Esophagus (tissue), 2 donors: ENCODE results near the gene PDCD10. TPM values are rescaled to one million over a fixed set of nuclear protein-coding genes. Genes with fewer than 3 reads are reported as not detected.

Source experiments
- H3K27ac ChIP-seq, 2 donors: one replicate each; pipeline ENCODE4 v1.5.1; 2013; ENCODE audit warnings: low read depth in 2 of 2, mild to moderate bottlenecking in 2 of 2, inconsistent platforms in 1 of 2, low read length in 1 of 2, moderate library complexity in 1 of 2
- H3K27me3 ChIP-seq, 2 donors: one replicate each; pipeline ENCODE4 v1.6.1; 2013; ENCODE audit warnings: low read length in 2 of 2, control low read depth in 1 of 2, mild to moderate bottlenecking in 1 of 2; ENCODE audit not compliant: insufficient read depth in 2 of 2, control insufficient read depth in 1 of 2
- H3K36me3 ChIP-seq, 2 donors: one replicate each; pipeline ENCODE4 v1.6.1; 2013; ENCODE audit warnings: low read length in 1 of 2; ENCODE audit not compliant: control insufficient read depth in 2 of 2, insufficient read depth in 2 of 2
- H3K4me1 ChIP-seq, 2 donors: one replicate each; pipeline ENCODE4 v1.6.1; 2013; ENCODE audit warnings: low read length in 1 of 2; ENCODE audit not compliant: control insufficient read depth in 2 of 2, insufficient read depth in 2 of 2
- H3K4me3 ChIP-seq, 2 donors: one replicate each; pipeline ENCODE4 v1.5.1; 2013; ENCODE audit warnings: low read length in 2 of 2, mild to moderate bottlenecking in 2 of 2, low read depth in 1 of 2, moderate library complexity in 1 of 2
- H3K9me3 ChIP-seq, 2 donors: one replicate each; pipeline ENCODE4 v1.6.1; 2013; ENCODE audit warnings: mild to moderate bottlenecking in 2 of 2, low read depth in 1 of 2, low read length in 1 of 2, moderate library complexity in 1 of 2; ENCODE audit not compliant: control insufficient read depth in 2 of 2, insufficient read depth in 1 of 2
- WGBS, 2 donors: extraction: QIAGEN DNeasy Blood & Tissue Kit; methylation state at CpG; one replicate each; pipeline ENCODE4 v1.1.7; 2013; 5-methylcytosine and 5-hydroxymethylcytosine counted together
- polyA plus RNA-seq, 2 donors: library from polyadenylated mRNA; stranded (reverse); fragments of 200-250 nt; gene quantifications; one replicate each; pipeline ENCODE4 v1.2.3, GENCODE V29; 2013
- donor health status: healthy with polysubstance abuse.
- donor health status: Bipolar disorder and iron deficiency.

The PDCD10 gene
- 10 to 100 TPM; 29.6 to 68.1 TPM for polyA plus RNA-seq

GRCh38 chr3:167734498-167735232, at the start of gene PDCD10:
Gene PDCD10 (minus strand): TSS chr3:167734892. CDS start chr3:167720157, 14,735 bp downstream.
- Histone ChIP-seq H3K4me3 (peak within 1 kb of the TSS; percentile 84 to 92), H3K9me3 (no peaks in the 10 kb centered on the region), H3K27ac (peak within 1 kb of the TSS; percentile 99 to 100), H3K27me3 (no peaks in the 10 kb centered on the region), H3K4me1 (no peaks in the 10 kb centered on the region), H3K36me3 (no peaks in the 10 kb centered on the region)
- 0% methylated on average over 49 of the region's 49 CpGs for WGBS, 2 donors

GRCh38 chr3:167783781-167784180, 49.1 kb upstream of the PDCD10 start:
- WGBS, 2 donors = 35 to 56% methylated on average over 1 of the region's 1 CpG
- H3K4me3 ChIP-seq = no peak overlapping the region
- no peaks in the 10 kb centered on the region for H3K9me3 ChIP-seq
- no peaks in the 10 kb centered on the region for H3K27me3 ChIP-seq
- H3K27ac ChIP-seq = no peak overlapping the region
- H3K36me3 ChIP-seq = no peaks in the 10 kb centered on the region
- peaks cover 0 to 2% of the 10 kb centered on the region in 2 donors for H3K4me1 ChIP-seq

- 74 to 81% methylated on average over 2 of the region's 2 CpGs for WGBS, 2 donors
- Histone ChIP-seq H3K9me3 (no peaks in the 10 kb centered on the region), H3K4me3 (no peak overlapping the region), H3K27ac (no peak overlapping the region), H3K27me3 (no peaks in the 10 kb centered on the region), H3K36me3 (no peaks in the 10 kb centered on the region), H3K4me1 (no peaks in the 10 kb centered on the region)
Observed at GRCh38 chr3:167780214-167780883, 45.7 kb upstream of the PDCD10 start.

GRCh38 chr3:167777356-167777755, 42.7 kb upstream of the PDCD10 start:
- Histone ChIP-seq H3K36me3 (no peaks in the 10 kb centered on the region), H3K4me1 (no peaks in the 10 kb centered on the region), H3K27ac (no peak overlapping the region), H3K9me3 (no peaks in the 10 kb centered on the region), H3K27me3 (no peaks in the 10 kb centered on the region), H3K4me3 (no peak overlapping the region)
- WGBS, 2 donors = 49 to 66% methylated on average over 1 of the region's 1 CpG

- no peaks in the 10 kb centered on the region for H3K27me3 ChIP-seq
- WGBS, 2 donors = 19 to 26% methylated on average over 4 of the region's 4 CpGs
- H3K27ac ChIP-seq = no peak overlapping the region
- no peaks in the 10 kb centered on the region for H3K9me3 ChIP-seq
- H3K36me3 ChIP-seq = no peaks in the 10 kb centered on the region
- H3K4me1 ChIP-seq = no peaks in the 10 kb centered on the region
- H3K4me3 ChIP-seq = no peak overlapping the region
Observed at GRCh38 chr3:167776066-167776685, 41.5 kb upstream of the PDCD10 start.

- H3K9me3 ChIP-seq = no peaks in the 10 kb centered on the region
- H3K27ac ChIP-seq = no peak overlapping the region
- H3K4me3 ChIP-seq = no peak overlapping the region
- H3K36me3 ChIP-seq = no peaks in the 10 kb centered on the region
- H3K4me1 ChIP-seq = no peaks in the 10 kb centered on the region
- H3K27me3 ChIP-seq = no peaks in the 10 kb centered on the region
- WGBS, 2 donors = 49 to 76% methylated on average over 1 of the region's 1 CpG
Observed at GRCh38 chr3:167773584-167773983, 38.9 kb upstream of the PDCD10 start.

GRCh38 chr3:167772992-167773391, 38.3 kb upstream of the PDCD10 start:
- WGBS, 2 donors = 60 to 61% methylated on average over 3 of the region's 3 CpGs

GRCh38 chr3:167762296-167762695, 27.6 kb upstream of the PDCD10 start:
- Histone ChIP-seq H3K27ac (no peak overlapping the region), H3K4me1 (no peaks in the 10 kb centered on the region), H3K36me3 (no peaks in the 10 kb centered on the region), H3K4me3 (no peak overlapping the region), H3K9me3 (peaks cover 0 to 7% of the 10 kb centered on the region in 2 donors), H3K27me3 (no peaks in the 10 kb centered on the region)
- WGBS, 2 donors = 48 to 57% methylated on average over 2 of the region's 2 CpGs

More at GRCh38 chr3:167772992-167773391, 38.3 kb upstream of the PDCD10 start:
- Histone ChIP-seq H3K4me3 (no peak overlapping the region), H3K36me3 (no peaks in the 10 kb centered on the region), H3K27ac (no peak overlapping the region), H3K9me3 (no peaks in the 10 kb centered on the region), H3K4me1 (no peaks in the 10 kb centered on the region), H3K27me3 (no peaks in the 10 kb centered on the region)

- no peaks in the 10 kb centered on the region for H3K27me3 ChIP-seq
- no peak overlapping the region for H3K4me3 ChIP-seq
- H3K27ac ChIP-seq = no peak overlapping the region
- H3K9me3 ChIP-seq = peaks cover 0 to 7% of the 10 kb centered on the region in 2 donors
- H3K36me3 ChIP-seq = no peaks in the 10 kb centered on the region
- 50 to 64% methylated on average over 1 of the region's 1 CpG for WGBS, 2 donors
- no peaks in the 10 kb centered on the region for H3K4me1 ChIP-seq
Observed at GRCh38 chr3:167761302-167761701, 26.6 kb upstream of the PDCD10 start.
